WTC11 (cell line): ENCODE measurements around the gene ULK4.

ENCODE experiments used
- ATF2 ChIP-seq: sonication (generic); formaldehyde crosslinking; IDR thresholded peaks from 2 replicates; pipeline ENCODE4 v1.8.1; 2022; ENCODE audit warnings: low read depth, missing genetic modification reagents, borderline replicate concordance
- CDX4 ChIP-seq: fragments of 250-450 bp; sonication (Bioruptor Pico); IDR thresholded peaks from 2 replicates; pipeline ENCODE4 v1.9.0; 2021; ENCODE audit warnings: moderate library complexity, mild to moderate bottlenecking, inconsistent platforms, borderline replicate concordance
- E2F5 ChIP-seq: sonication (generic); formaldehyde crosslinking; IDR thresholded peaks from 2 replicates; pipeline ENCODE4 v1.8.1; 2022; ENCODE audit warnings: mild to moderate bottlenecking, moderate library complexity, missing genetic modification reagents
- JUN ChIP-seq: sonication (generic); formaldehyde crosslinking; IDR thresholded peaks from 2 replicates; pipeline ENCODE4 v1.8.0; 2023; ENCODE audit warnings: mild to moderate bottlenecking, missing genetic modification reagents
- KAT7 ChIP-seq: sonication (generic); formaldehyde crosslinking; IDR thresholded peaks from 2 replicates; pipeline ENCODE4 v1.8.1; 2023; ENCODE audit warnings: missing genetic modification reagents, mild to moderate bottlenecking, borderline replicate concordance
- NR3C1 ChIP-seq: sonication (generic); formaldehyde crosslinking; conservative IDR thresholded peaks from 2 replicates; pipeline ENCODE4 v1.8.1; 2023; ENCODE audit warnings: low read depth, mild to moderate bottlenecking, missing genetic modification reagents
- SP1 ChIP-seq: sonication (generic); formaldehyde crosslinking; conservative IDR thresholded peaks from 2 replicates; pipeline ENCODE4 v1.8.1; 2022; ENCODE audit warnings: missing genetic modification reagents
- USF2 ChIP-seq: sonication (generic); formaldehyde crosslinking; IDR thresholded peaks from 2 replicates; pipeline ENCODE4 v1.8.1; 2023; ENCODE audit warnings: mild to moderate bottlenecking, missing genetic modification reagents, moderate library complexity
- ZNF263 ChIP-seq: sonication (generic); formaldehyde crosslinking; IDR thresholded peaks from 2 replicates; pipeline ENCODE4 v1.8.1; 2022; ENCODE audit warnings: low read depth, mild to moderate bottlenecking, moderate library complexity, missing genetic modification reagents
- ZNF416 ChIP-seq: fragments of 250-450 bp; sonication (Bioruptor Pico); IDR thresholded peaks from 2 replicates; pipeline ENCODE4 v1.9.0; 2021; ENCODE audit warnings: mild to moderate bottlenecking, inconsistent platforms
- ZNF512 ChIP-seq: sonication (generic); formaldehyde crosslinking; IDR thresholded peaks from 2 replicates; pipeline ENCODE4 v1.8.1; 2022; ENCODE audit warnings: missing genetic modification reagents, borderline replicate concordance
- TF ChIP-seq, protein P1 (sequence below): fragments of 200-600 bp; IDR thresholded peaks from 2 replicates; pipeline ENCODE4 v1.8.0; 2022; ENCODE audit warnings: antibody characterized with exemption
- TF ChIP-seq, protein P2 (sequence below): sonication (generic); formaldehyde crosslinking; IDR thresholded peaks from 2 replicates; pipeline ENCODE4 v1.8.1; 2023; ENCODE audit warnings: mild to moderate bottlenecking, missing genetic modification reagents

DNA sequence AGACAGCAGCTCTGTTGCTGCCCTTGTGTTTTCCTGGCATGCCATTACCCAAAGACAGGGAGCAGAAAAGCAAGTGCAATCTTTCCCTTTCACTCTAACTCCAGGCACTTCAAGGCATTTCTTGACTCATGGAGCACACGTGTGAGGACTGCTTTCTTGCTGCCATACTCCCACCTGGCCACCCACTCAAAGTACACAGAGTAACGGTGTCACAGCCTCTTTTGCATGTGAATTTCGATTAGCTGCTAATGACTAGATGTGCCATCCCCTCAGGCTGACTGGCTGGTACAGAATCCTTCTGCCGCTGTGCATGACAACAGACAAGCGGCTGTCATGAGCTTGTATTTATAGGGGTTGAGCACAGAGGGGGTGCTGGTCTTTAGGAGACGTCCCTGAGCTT, 382.0 kb downstream of the ULK4 start:
- TF ChIP-seq USF2 (no peak), ZNF263 (no peak), E2F5 (no peak), CDX4 (CRISPR knock-in tag) (no peak), ZNF416 (CRISPR knock-in tag) (no peak), NR3C1 (CRISPR knock-in tag) (no peak), JUN (CRISPR knock-in tag) (no peak), ZNF512 (CRISPR knock-in tag) (no peak), KAT7 (CRISPR knock-in tag) (no peak), SP1 (no peak), ATF2 (CRISPR knock-in tag) (no peak)
- TF ChIP-seq, protein P1, sequence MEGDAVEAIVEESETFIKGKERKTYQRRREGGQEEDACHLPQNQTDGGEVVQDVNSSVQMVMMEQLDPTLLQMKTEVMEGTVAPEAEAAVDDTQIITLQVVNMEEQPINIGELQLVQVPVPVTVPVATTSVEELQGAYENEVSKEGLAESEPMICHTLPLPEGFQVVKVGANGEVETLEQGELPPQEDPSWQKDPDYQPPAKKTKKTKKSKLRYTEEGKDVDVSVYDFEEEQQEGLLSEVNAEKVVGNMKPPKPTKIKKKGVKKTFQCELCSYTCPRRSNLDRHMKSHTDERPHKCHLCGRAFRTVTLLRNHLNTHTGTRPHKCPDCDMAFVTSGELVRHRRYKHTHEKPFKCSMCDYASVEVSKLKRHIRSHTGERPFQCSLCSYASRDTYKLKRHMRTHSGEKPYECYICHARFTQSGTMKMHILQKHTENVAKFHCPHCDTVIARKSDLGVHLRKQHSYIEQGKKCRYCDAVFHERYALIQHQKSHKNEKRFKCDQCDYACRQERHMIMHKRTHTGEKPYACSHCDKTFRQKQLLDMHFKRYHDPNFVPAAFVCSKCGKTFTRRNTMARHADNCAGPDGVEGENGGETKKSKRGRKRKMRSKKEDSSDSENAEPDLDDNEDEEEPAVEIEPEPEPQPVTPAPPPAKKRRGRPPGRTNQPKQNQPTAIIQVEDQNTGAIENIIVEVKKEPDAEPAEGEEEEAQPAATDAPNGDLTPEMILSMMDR: no peak
- TF ChIP-seq, protein P2, sequence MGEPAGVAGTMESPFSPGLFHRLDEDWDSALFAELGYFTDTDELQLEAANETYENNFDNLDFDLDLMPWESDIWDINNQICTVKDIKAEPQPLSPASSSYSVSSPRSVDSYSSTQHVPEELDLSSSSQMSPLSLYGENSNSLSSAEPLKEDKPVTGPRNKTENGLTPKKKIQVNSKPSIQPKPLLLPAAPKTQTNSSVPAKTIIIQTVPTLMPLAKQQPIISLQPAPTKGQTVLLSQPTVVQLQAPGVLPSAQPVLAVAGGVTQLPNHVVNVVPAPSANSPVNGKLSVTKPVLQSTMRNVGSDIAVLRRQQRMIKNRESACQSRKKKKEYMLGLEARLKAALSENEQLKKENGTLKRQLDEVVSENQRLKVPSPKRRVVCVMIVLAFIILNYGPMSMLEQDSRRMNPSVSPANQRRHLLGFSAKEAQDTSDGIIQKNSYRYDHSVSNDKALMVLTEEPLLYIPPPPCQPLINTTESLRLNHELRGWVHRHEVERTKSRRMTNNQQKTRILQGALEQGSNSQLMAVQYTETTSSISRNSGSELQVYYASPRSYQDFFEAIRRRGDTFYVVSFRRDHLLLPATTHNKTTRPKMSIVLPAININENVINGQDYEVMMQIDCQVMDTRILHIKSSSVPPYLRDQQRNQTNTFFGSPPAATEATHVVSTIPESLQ (CRISPR knock-in tag): no peak
